Stimulated activated naive CD8-positive, alpha-beta T cell treated with anti-CD3 and anti-CD28 coated beads, Interleukin-15, amount 100 ng/mL, for 72 hours (primary cell): ENCODE measurements around the gene ZDHHC22.
"Not testable (repeated sequence)": the region's sequence is repeated elsewhere in the genome, so short reads cannot be mapped to it uniquely, and the experiment has no call there.

Source experiments
- ATAC-seq: fragments of 150-1000 bp; cut with Tn5 transposase; 2 replicates; pipeline ENCODE4 v1.10.0; 2021; ENCODE audit warnings: mild to moderate bottlenecking, moderate library complexity
- DNase-seq, 2 donors: peaks; one replicate each; pipeline ENCODE4 v3.0.0; 2021 to 2022
- H3K27ac Mint-ChIP-seq, 2 donors: one replicate each; pipeline ENCODE4 v1.8.0; 2022; ENCODE audit warnings: mild to moderate bottlenecking in 2 of 2, mixed read lengths in 2 of 2, moderate library complexity in 2 of 2
- H3K27me3 Mint-ChIP-seq: one replicate; pipeline ENCODE4 v1.8.0; 2022; ENCODE audit warnings: mixed read lengths
- H3K4me1 Mint-ChIP-seq: one replicate; pipeline ENCODE4 v1.8.0; 2022; ENCODE audit warnings: mild to moderate bottlenecking, mixed read lengths
- H3K4me3 Mint-ChIP-seq, 2 donors: one replicate each; pipeline ENCODE4 v1.8.0; 2022; ENCODE audit warnings: mild to moderate bottlenecking in 2 of 2, mixed read lengths in 2 of 2, moderate library complexity in 1 of 2
- H3K9me3 Mint-ChIP-seq, 2 donors: one replicate each; pipeline ENCODE4 v1.8.0; 2022; ENCODE audit warnings: mixed read lengths in 2 of 2

ZDHHC22 gene

GRCh38 chr14:77141214-77142004, at the start of gene ZDHHC22:
TSS of gene ZDHHC22 (minus strand) at chr14:77141791. CDS start at chr14:77139738, 2,053 bp downstream.
- ATAC-seq = peak; percentile 27
- Mint-ChIP-seq H3K4me3 (peak within 1 kb of the TSS; percentile 56 to 61), H3K27ac (no peak within 1 kb of the TSS), H3K4me1 (peaks cover 25% of the 10 kb centered on the region), H3K9me3 (no peaks in the 10 kb centered on the region), H3K27me3 (peaks cover 93% of the 10 kb centered on the region)
- DNase-seq = no peak

GRCh38 chr14:77190977-77191376, 49.4 kb upstream of the ZDHHC22 start:
- Mint-ChIP-seq H3K4me3 (no peak overlapping the region), H3K4me1 (no peaks in the 10 kb centered on the region), H3K9me3 (no peaks in the 10 kb centered on the region), H3K27me3 (peaks cover 16% of the 10 kb centered on the region), H3K27ac (no peak overlapping the region)
- no peak for ATAC-seq
- DNase-seq = no peak

DNA sequence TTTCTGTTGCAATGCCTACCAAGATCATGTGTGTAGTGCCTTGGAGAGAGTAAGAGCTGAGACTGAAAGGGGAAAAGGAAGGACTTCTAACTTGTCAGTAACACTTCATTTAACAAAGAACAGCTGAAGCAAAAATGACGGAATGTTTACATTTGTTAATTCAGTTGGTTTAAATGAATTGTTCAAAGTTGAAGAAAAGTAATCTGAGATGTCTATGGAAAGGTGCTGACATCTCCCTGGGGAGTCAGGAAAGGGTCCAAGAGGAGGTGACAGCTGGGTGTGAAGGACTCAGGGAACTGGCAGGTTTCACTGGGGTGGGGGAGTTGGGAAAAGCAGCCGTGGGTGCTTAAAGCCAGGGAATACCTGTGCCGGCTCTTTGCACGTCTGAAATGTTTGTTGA, 47.9 kb upstream of the ZDHHC22 start:
- no peak overlapping the region for H3K27ac Mint-ChIP-seq
- no peak overlapping the region for H3K4me3 Mint-ChIP-seq
- H3K4me1 Mint-ChIP-seq = peaks cover 8% of the 10 kb centered on the region
- H3K9me3 Mint-ChIP-seq = no peaks in the 10 kb centered on the region
- H3K27me3 Mint-ChIP-seq = peaks cover 28% of the 10 kb centered on the region
- ATAC-seq (no peak), DNase-seq (no peak)

DNA sequence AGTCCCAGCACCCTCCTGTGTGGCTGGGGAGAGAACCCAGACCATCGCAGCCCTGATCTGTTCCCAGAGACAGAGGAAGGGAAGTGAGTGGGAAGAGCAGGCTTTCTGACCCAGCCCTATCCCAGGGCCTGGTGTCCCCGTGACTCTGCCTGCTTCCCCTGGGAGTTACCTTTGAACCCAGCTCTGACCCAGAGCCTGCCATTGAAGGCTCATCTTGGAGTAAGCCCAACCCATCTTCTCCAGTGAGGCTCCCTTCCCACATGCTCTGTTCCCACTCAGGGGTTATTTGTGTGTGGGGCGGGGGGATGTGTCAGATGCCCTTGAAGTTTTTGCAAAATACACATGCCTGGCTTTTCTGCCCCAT, 46.0 kb upstream of the ZDHHC22 start:
- ATAC-seq = no peak
- Mint-ChIP-seq H3K27ac (no peak overlapping the region), H3K4me1 (peaks cover 26% of the 10 kb centered on the region)

DNA sequence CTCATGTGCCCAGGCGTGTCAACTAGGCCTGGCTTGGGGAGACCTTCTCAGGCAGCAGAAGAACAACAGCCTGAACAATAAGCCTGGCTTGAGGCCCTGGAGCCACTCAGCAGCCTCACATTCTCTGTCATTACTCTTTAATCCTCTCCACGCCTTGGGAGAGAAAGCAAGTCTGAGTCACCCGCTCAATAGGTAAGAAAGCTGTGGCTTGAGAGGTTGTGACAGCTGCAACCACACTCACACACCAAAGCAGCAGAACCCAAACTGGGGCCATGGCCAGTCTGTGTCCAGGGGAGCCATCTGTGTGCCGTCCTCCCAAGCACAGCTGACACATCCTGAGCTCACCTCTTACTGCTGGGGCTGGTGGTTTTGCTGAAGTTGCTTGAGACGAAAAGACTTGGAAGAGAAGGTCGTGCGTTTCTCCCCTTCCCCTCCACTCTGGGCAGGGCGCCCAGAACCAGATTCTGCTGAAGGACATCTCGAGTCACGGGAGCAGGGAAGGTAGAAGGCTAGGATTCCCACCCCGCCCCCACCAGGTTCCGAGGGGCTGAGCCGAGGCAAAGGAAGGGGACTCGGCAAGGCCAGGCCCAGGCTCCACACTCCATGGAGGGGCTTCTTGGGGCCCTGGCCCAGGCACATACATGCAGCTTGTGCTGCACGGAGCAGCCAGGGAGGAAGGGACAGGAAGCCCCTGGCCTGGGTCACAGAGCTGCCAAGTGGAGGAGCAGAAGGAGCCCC, 45.5 kb upstream of the ZDHHC22 start:
- H3K27me3 Mint-ChIP-seq = peaks cover 48% of the 10 kb centered on the region
- no peak overlapping the region for H3K4me3 Mint-ChIP-seq
- DNase-seq (no peak), ATAC-seq (no peak)
- H3K9me3 Mint-ChIP-seq = no peaks in the 10 kb centered on the region
- H3K27ac Mint-ChIP-seq = no peak overlapping the region
- peaks cover 32% of the 10 kb centered on the region for H3K4me1 Mint-ChIP-seq

More for the DNA sequence above, 46.0 kb upstream of the ZDHHC22 start:
- Mint-ChIP-seq H3K9me3 (no peaks in the 10 kb centered on the region), H3K4me3 (no peak overlapping the region), H3K27me3 (peaks cover 47% of the 10 kb centered on the region)
- DNase-seq = no peak

DNA sequence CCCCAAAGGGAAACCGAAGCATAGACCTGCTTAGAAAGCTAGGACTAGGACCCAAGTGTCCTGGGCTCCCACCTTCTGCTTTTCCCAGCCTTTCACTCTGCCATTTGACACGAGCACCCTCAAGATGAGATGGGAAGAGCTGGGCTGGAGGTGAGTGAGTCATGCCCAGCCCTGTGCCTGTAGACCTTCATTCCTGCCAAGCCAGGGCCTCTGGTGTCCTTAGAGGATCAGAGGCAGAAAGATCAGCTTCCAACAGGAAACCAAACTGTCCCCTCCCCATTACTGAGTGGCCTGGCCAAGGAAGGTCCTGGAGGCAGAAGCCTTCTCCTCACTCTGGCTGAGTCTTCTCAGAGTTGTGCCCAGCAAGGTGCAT, 43.5 kb upstream of the ZDHHC22 start:
- Mint-ChIP-seq H3K4me3 (no peak overlapping the region), H3K4me1 (peaks cover 44% of the 10 kb centered on the region), H3K9me3 (no peaks in the 10 kb centered on the region), H3K27me3 (peaks cover 68% of the 10 kb centered on the region), H3K27ac (no peak overlapping the region)
- ATAC-seq (no peak), DNase-seq (no peak)

GRCh38 chr14:77184396-77185092, 43.0 kb upstream of the ZDHHC22 start:
- Mint-ChIP-seq H3K27me3 (peaks cover 70% of the 10 kb centered on the region), H3K4me1 (peaks cover 44% of the 10 kb centered on the region), H3K27ac (peak overlapping the region in 1 of 2 donors; percentile 46), H3K9me3 (no peaks in the 10 kb centered on the region), H3K4me3 (peak overlapping the region in 1 of 2 donors; percentile 14)
- DNase-seq = no peak
- ATAC-seq = peak; percentile 6

- Mint-ChIP-seq H3K4me3 (peak overlapping the region in 1 of 2 donors; percentile 21), H3K9me3 (no peaks in the 10 kb centered on the region), H3K27me3 (peaks cover 70% of the 10 kb centered on the region), H3K27ac (no peak overlapping the region), H3K4me1 (peaks cover 44% of the 10 kb centered on the region)
- ATAC-seq = no peak
- no peak for DNase-seq
Measured at GRCh38 chr14:77183896-77184295, 42.3 kb upstream of the ZDHHC22 start.

DNA sequence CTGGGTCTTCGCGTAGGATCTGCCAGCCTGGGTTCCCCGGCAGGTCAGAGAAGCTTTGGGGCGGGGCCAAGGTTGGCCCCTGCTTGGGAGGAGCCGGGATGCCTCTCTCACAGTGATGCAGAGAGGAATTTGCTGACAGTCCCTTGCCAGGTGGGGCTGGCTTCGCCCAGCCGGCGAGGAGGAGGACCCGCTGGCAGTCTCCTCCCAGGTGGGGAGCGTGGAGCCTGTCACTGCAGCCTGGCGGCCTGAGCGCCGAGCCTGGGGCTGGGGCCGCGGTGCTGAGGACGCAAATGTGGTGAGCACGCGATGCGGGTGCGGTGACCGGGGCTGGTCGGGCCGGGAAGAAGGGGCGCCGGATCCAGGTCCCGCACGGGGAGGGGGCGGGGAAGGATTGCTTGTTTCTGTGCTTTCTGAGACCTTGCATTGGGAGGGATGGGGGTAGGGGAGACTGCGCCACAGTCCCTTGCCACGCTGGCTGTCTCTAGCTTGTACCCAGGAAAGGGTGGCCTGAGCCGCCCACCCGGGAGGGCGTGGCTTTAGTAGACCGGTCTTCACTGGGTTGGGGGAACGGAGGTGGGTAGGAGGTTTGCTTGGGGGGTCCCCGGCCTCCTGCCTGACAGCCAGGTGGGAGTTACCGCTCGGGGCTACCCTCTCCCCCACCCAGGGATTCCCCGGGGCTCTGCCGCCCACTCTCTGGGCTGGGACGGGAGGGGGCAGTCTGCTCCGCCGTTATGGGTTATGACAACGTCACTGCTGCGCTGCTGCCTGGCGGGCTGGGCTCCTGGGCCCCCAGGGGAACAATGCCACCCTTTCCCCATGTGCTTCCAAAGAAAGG, 40.2 kb upstream of the ZDHHC22 start, which contains the start of gene TMEM63C:
Gene TMEM63C, plus strand, starts transcription at position 196 of the 835 bp plus-strand sequence. CDS start 37,016 bp downstream, outside the sequence.
- H3K4me1 Mint-ChIP-seq = peaks cover 44% of the 10 kb centered on the region
- peak; percentile 90 for ATAC-seq
- H3K4me3 Mint-ChIP-seq = peak within 1 kb of the TSS; percentile 74 to 77
- DNase-seq = peak; percentile 78 to 80
- peak within 1 kb of the TSS; percentile 52 to 71 for H3K27ac Mint-ChIP-seq
- H3K27me3 Mint-ChIP-seq = peaks cover 79% of the 10 kb centered on the region
- no peaks in the 10 kb centered on the region for H3K9me3 Mint-ChIP-seq

GRCh38 chr14:77180726-77181602, 39.4 kb upstream of the ZDHHC22 start:
- Mint-ChIP-seq H3K27me3 (peaks cover 80% of the 10 kb centered on the region), H3K4me1 (peaks cover 50% of the 10 kb centered on the region), H3K27ac (peak overlapping the region in 1 of 2 donors; percentile 71), H3K9me3 (no peaks in the 10 kb centered on the region), H3K4me3 (peak overlapping the region; percentile 74 to 77)
- ATAC-seq (peak; percentile 17), DNase-seq (no peak)

DNA sequence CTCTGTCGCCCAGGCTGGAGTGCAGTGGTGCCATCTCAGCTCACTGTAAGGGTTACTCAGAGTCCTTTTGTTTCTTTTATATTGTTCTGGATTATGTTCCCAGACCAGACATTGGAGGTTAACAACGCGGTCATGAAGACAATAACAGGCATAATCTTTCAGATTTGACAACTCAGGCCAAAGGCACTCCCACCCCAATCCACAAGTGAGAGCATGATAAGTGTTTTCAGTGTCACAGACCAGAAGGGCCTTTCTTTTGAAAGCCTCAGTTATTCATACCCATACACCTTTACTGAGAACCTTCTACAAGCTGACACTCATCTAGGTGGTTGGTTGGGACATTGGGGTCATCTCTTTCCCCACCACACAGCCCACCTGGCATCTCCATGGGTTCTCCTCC, 37.1 kb upstream of the ZDHHC22 start:
- H3K9me3 Mint-ChIP-seq = no peaks in the 10 kb centered on the region
- peaks cover 34% of the 10 kb centered on the region for H3K4me1 Mint-ChIP-seq
- H3K4me3 Mint-ChIP-seq = no peak overlapping the region
- H3K27ac Mint-ChIP-seq = no peak overlapping the region
- peaks cover 67% of the 10 kb centered on the region for H3K27me3 Mint-ChIP-seq
- ATAC-seq (no peak), DNase-seq (no peak)

GRCh38 chr14:77177702-77178101, 36.1 kb upstream of the ZDHHC22 start:
- H3K4me1 Mint-ChIP-seq = peaks cover 25% of the 10 kb centered on the region
- H3K27ac Mint-ChIP-seq = no peak overlapping the region
- H3K27me3 Mint-ChIP-seq = peaks cover 65% of the 10 kb centered on the region
- H3K9me3 Mint-ChIP-seq = no peaks in the 10 kb centered on the region
- H3K4me3 Mint-ChIP-seq = no peak overlapping the region
- DNase-seq = no peak
- no peak for ATAC-seq

- Mint-ChIP-seq H3K27me3 (peaks cover 51% of the 10 kb centered on the region), H3K27ac (no peak overlapping the region), H3K9me3 (peaks cover 3 to 7% of the 10 kb centered on the region in 2 donors), H3K4me1 (peaks cover 7% of the 10 kb centered on the region), H3K4me3 (no peak overlapping the region)
- DNase-seq (no peak), ATAC-seq (no peak)
Measured at GRCh38 chr14:77175843-77176242, 34.3 kb upstream of the ZDHHC22 start.

DNA sequence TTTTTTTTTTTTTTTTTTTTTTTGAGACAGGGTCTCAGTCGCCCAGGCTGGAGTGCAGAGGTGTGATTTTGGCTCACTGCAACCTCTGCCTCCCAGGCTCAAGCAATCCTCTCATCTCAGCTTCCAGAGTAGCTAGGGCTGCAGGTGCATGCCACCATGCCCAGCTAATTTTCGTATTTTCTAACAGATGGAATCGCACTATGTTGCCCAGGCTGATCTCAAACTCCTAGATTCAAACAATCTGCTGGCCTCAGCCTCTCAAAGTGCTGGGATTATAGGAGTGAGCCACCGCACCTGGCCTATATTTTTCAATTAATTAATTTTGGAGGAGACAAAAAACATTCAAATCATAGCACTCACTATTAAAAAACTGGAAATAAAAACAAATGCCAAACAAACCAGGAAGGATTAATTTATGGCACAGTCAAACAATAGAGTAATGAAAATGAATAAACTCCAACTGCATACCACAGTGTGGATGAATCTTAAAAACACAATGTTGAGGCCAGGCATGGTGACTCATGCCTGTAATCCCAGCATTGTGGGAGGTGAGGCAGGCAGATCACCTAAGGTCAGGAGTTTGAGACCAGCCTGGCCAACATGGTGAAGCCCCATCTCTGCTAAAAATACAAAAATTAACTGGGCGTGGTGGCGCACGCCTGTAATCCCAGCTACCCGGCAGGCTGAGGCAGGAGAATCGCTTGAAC, 32.5 kb upstream of the ZDHHC22 start:
- DNase-seq, ATAC-seq, H3K4me1 Mint-ChIP-seq, H3K27ac Mint-ChIP-seq, H3K4me3 Mint-ChIP-seq: not testable (repeated sequence)
- Mint-ChIP-seq H3K9me3 (peaks cover 15 to 17% of the 10 kb centered on the region in 2 donors), H3K27me3 (peaks cover 34% of the 10 kb centered on the region)
